PC-3 (cell line): ENCODE data around the gene PCTP.

Source experiments
- CTCF ChIP-seq: fragments of 300-600 bp; sonication (generic); conservative IDR thresholded peaks from 2 replicates; pipeline ENCODE4 v1.5.1; 2017; ENCODE audit warnings: antibody characterized with exemption, low read depth, mild to moderate bottlenecking, low read length
- EZH2 ChIP-seq: fragments of 300-600 bp; sonication (generic); IDR thresholded peaks from one replicate; pipeline ENCODE4 v1.6.1; 2017; ENCODE audit warnings: antibody characterized with exemption, mild to moderate bottlenecking, low read length; ENCODE audit not compliant: unreplicated experiment

- no peak for TF ChIP-seq CTCF
- no peak for TF ChIP-seq EZH2
These were observed 66.5 kb downstream of the PCTP start for GRCh38 chr17:55817397-55817709.
